H9 (cell line): ENCODE measurements around the gene ZBTB33. TPM values are rescaled to one million over a fixed set of nuclear protein-coding genes. Genes with fewer than 3 reads are reported as not detected.
A peak's percentile ranks its signal among the peaks of the same experiment; 100 is the strongest.

Experiments
- DNase-seq: peaks from one replicate; pipeline ENCODE4 v3.0.0-alpha.2; 2017
- H2AFZ ChIP-seq: one replicate; pipeline ENCODE4 v1.6.1; 2013; ENCODE audit warnings: mild to moderate bottlenecking, low read length, control low read depth, moderate library complexity
- H2AK5ac ChIP-seq: 2 replicates; pipeline ENCODE4 v1.6.1; 2013; ENCODE audit warnings: low read length, control low read depth, mixed read lengths; ENCODE audit not compliant: insufficient read length
- H2BK120ac ChIP-seq: one replicate; pipeline ENCODE4 v1.6.1; 2013; ENCODE audit warnings: low read depth, mild to moderate bottlenecking, low read length, control low read depth, inconsistent platforms; ENCODE audit not compliant: poor library complexity, severe bottlenecking
- H2BK12ac ChIP-seq: 2 replicates; pipeline ENCODE4 v1.6.1; 2013; ENCODE audit warnings: low read length, control low read depth, mixed read lengths, low read depth; ENCODE audit not compliant: insufficient read length
- H2BK15ac ChIP-seq: 2 replicates; pipeline ENCODE4 v1.6.1; 2013; ENCODE audit warnings: low read depth, low read length, control low read depth
- H2BK20ac ChIP-seq: one replicate; pipeline ENCODE4 v1.6.1; 2013; ENCODE audit warnings: low read depth, mild to moderate bottlenecking, low read length, control low read depth, inconsistent platforms; ENCODE audit not compliant: poor library complexity, severe bottlenecking
- H2BK5ac ChIP-seq: 2 replicates; pipeline ENCODE4 v1.6.1; 2013; ENCODE audit warnings: low read length, control low read depth, mixed read lengths; ENCODE audit not compliant: insufficient read length
- H3K14ac ChIP-seq: 2 replicates; pipeline ENCODE4 v1.6.1; 2013; ENCODE audit warnings: low read length, control low read depth; ENCODE audit not compliant: insufficient read depth
- H3K18ac ChIP-seq: 2 replicates; pipeline ENCODE4 v1.6.1; 2013; ENCODE audit warnings: low read depth, mild to moderate bottlenecking, mixed read lengths, low read length, control low read depth; ENCODE audit not compliant: insufficient read length
- H3K23ac ChIP-seq: 2 replicates; pipeline ENCODE4 v1.6.1; 2013; ENCODE audit warnings: low read length, control low read depth, mixed read lengths, low read depth; ENCODE audit not compliant: insufficient read length
- H3K23me2 ChIP-seq: 2 replicates; pipeline ENCODE4 v1.6.1; 2013; ENCODE audit warnings: low read depth, mild to moderate bottlenecking, mixed read lengths, low read length, control low read depth; ENCODE audit not compliant: insufficient read length, poor library complexity, severe bottlenecking
- H3K27ac ChIP-seq: 2 replicates; pipeline ENCODE4 v1.5.1; 2013; ENCODE audit warnings: low read length, control low read depth, mixed read lengths, low read depth; ENCODE audit not compliant: insufficient read length
- H3K27me3 ChIP-seq: 2 replicates; pipeline ENCODE4 v1.6.1; 2013; ENCODE audit warnings: low read length, control low read depth, inconsistent platforms; ENCODE audit not compliant: insufficient read depth
- H3K4ac ChIP-seq: 2 replicates; pipeline ENCODE4 v1.6.1; 2013; ENCODE audit warnings: low read depth, mild to moderate bottlenecking, control low read depth, inconsistent platforms, low read length, moderate library complexity
- H3K4me1 ChIP-seq: 2 replicates; pipeline ENCODE4 v1.6.1; 2013; ENCODE audit warnings: low read length, control low read depth, inconsistent platforms; ENCODE audit not compliant: insufficient read depth
- H3K4me2 ChIP-seq: 2 replicates; pipeline ENCODE4 v1.6.1; 2013; ENCODE audit warnings: low read length, control low read depth, mixed read lengths; ENCODE audit not compliant: insufficient read length, insufficient read depth
- H3K56ac ChIP-seq: 2 replicates; pipeline ENCODE4 v1.6.1; 2013; ENCODE audit warnings: low read depth, mild to moderate bottlenecking, mixed read lengths, low read length, control low read depth; ENCODE audit not compliant: insufficient read length
- H3K79me1 ChIP-seq: 2 replicates; pipeline ENCODE4 v1.6.1; 2013; ENCODE audit warnings: low read depth, mild to moderate bottlenecking, moderate library complexity, low read length, control low read depth, inconsistent platforms; ENCODE audit not compliant: insufficient read depth, poor library complexity, severe bottlenecking
- H3K79me2 ChIP-seq: 2 replicates; pipeline ENCODE4 v1.6.1; 2013; ENCODE audit warnings: low read length, control low read depth, inconsistent platforms; ENCODE audit not compliant: insufficient read depth
- H3K9ac ChIP-seq: 2 replicates; pipeline ENCODE4 v1.6.1; 2013; ENCODE audit warnings: low read length, control low read depth, mixed read lengths; ENCODE audit not compliant: insufficient read length; ENCODE audit errors: extremely low read depth
- H3K9me3 ChIP-seq: one replicate; pipeline ENCODE4 v1.6.1; 2013; ENCODE audit warnings: low read depth, low read length, inconsistent platforms; ENCODE audit not compliant: control insufficient read depth
- H3T11ph ChIP-seq: one replicate; pipeline ENCODE4 v1.6.1; 2013; ENCODE audit warnings: mild to moderate bottlenecking, low read length, control low read depth, inconsistent platforms
- H4K20me1 ChIP-seq: one replicate; pipeline ENCODE4 v1.6.1; 2013; ENCODE audit not compliant: control insufficient read depth, insufficient read length, insufficient read depth
- H4K5ac ChIP-seq: 2 replicates; pipeline ENCODE4 v1.6.1; 2013; ENCODE audit warnings: low read depth, mild to moderate bottlenecking, mixed read lengths, low read length, control low read depth; ENCODE audit not compliant: insufficient read length
- H4K8ac ChIP-seq: replicated peaks from 2 replicates; pipeline ENCODE4 v1.6.1; 2013; ENCODE audit warnings: low read length, control low read depth, mixed read lengths, low read depth; ENCODE audit not compliant: insufficient read length
- H4K91ac ChIP-seq: 2 replicates; pipeline ENCODE4 v1.6.1; 2013; ENCODE audit warnings: low read depth, mild to moderate bottlenecking, moderate library complexity, mixed read lengths, low read length, control low read depth; ENCODE audit not compliant: insufficient read length
- H3K27ac Mint-ChIP-seq, 3 experiments: 2 replicates in 2 of 3; 3 replicates in 1 of 3; pipeline ENCODE4 v1.8.0; 2020 to 2021; ENCODE audit warnings: mixed read lengths in 3 of 3, mild to moderate bottlenecking in 1 of 3, moderate library complexity in 1 of 3
- H3K27me3 Mint-ChIP-seq: 2 replicates; pipeline ENCODE4 v1.8.0; 2021; ENCODE audit warnings: low read depth, mild to moderate bottlenecking, moderate library complexity, mixed read lengths
- H3K36me3 Mint-ChIP-seq, 3 experiments: 2 replicates in 2 of 3; 3 replicates in 1 of 3; pipeline ENCODE4 v1.8.0; 2020 to 2021; ENCODE audit warnings: low read depth in 3 of 3, mixed read lengths in 3 of 3; ENCODE audit not compliant: insufficient read depth in 1 of 3
- H3K4me1 Mint-ChIP-seq, 2 experiments: 2 replicates each; pipeline ENCODE4 v1.8.0; 2020; ENCODE audit warnings: mixed read lengths in 2 of 2
- H3K4me3 Mint-ChIP-seq, 2 experiments: 2 replicates in 1 of 2; 3 replicates in 1 of 2; pipeline ENCODE4 v1.8.0; 2020 to 2021; ENCODE audit warnings: mild to moderate bottlenecking in 2 of 2, mixed read lengths in 2 of 2, moderate library complexity in 1 of 2
- H3K9me3 Mint-ChIP-seq, 2 experiments: 2 replicates in 1 of 2; 3 replicates in 1 of 2; pipeline ENCODE4 v1.8.0; 2020; ENCODE audit warnings: mild to moderate bottlenecking in 2 of 2, mixed read lengths in 2 of 2, moderate library complexity in 1 of 2
- CTCF ChIP-seq: fragments of 200-600 bp; sonication (generic); conservative IDR thresholded peaks from 3 replicates; pipeline ENCODE4 v1.8.0; 2021; ENCODE audit warnings: antibody characterized with exemption, mild to moderate bottlenecking
- WGBS: extraction: QIAGEN DNeasy Blood & Tissue Kit; methylation state at CpG from one replicate; pipeline ENCODE4 v1.1.7; 2013; ENCODE audit warnings: missing lambda C conversion rate, low lambda C conversion rate, mixed read lengths; ENCODE audit not compliant: insufficient read length; ENCODE audit errors: extremely low coverage; 5-methylcytosine and 5-hydroxymethylcytosine counted together
- total RNA-seq: library from RNA; stranded (reverse); gene quantifications from 2 replicates; pipeline ENCODE4 v1.2.1, GENCODE V29; 2021

Gene ZBTB33
- total RNA-seq, 1 experiment from 2014 or later, result 18.7 TPM

- Histone ChIP-seq H3K27ac (no peak overlapping the region), H4K91ac (no peak overlapping the region), H2BK15ac (no peak overlapping the region), H4K5ac (no peak overlapping the region), H3K14ac (no peak overlapping the region), H2BK120ac (no peak overlapping the region), H2BK20ac (no peak overlapping the region), H3K23me2 (no peaks in the 10 kb centered on the region), H3K9ac (no peak overlapping the region), H3T11ph (no peak overlapping the region), H3K4me1 (no peaks in the 10 kb centered on the region), H3K56ac (no peak overlapping the region), H3K79me2 (no peaks in the 10 kb centered on the region), H3K79me1 (no peaks in the 10 kb centered on the region), H3K27me3 (no peaks in the 10 kb centered on the region), H2AK5ac (no peak overlapping the region), H3K4me2 (no peak overlapping the region), H3K4ac (no peak overlapping the region), H3K23ac (no peak overlapping the region), H2AFZ (no peak overlapping the region), H3K9me3 (peaks cover 18% of the 10 kb centered on the region), H3K18ac (no peak overlapping the region), H4K8ac (no peak overlapping the region), H2BK5ac (no peak overlapping the region), H2BK12ac (no peak overlapping the region), H4K20me1 (no peaks in the 10 kb centered on the region)
- Mint-ChIP-seq H3K27me3 (no peaks in the 10 kb centered on the region; the same call in 1 of the 2 replicates), H3K9me3 (peaks cover 55 to 57% of the 10 kb centered on the region in 2 experiments), H3K4me1 (peaks cover 15 to 28% of the 10 kb centered on the region in 2 experiments), H3K27ac (peak overlapping the region in 1 of 3 experiments; percentile 71; a peak in 1 of 7 replicates), H3K4me3 (no peak overlapping the region), H3K36me3 (peaks cover 16 to 27% (median 16%) of the 10 kb centered on the region in 3 experiments)
- no peak for DNase-seq
- WGBS, result no CpG with 5 or more reads among the region's 6 CpGs
- TF ChIP-seq CTCF, result no peak
Measured at GRCh38 chrX:120235284-120235683, 15.3 kb upstream of the ZBTB33 start.
